Measurements from ENCODE around the gene SNX5. TPM values are rescaled to one million over a fixed set of nuclear protein-coding genes. Genes with fewer than 3 reads are reported as not detected.

SNX5 gene
- total and polyA plus RNA-seq, 5 experiments from 2014 or later, result 38.8 to 68.2 (median 56.9) TPM

DNA sequence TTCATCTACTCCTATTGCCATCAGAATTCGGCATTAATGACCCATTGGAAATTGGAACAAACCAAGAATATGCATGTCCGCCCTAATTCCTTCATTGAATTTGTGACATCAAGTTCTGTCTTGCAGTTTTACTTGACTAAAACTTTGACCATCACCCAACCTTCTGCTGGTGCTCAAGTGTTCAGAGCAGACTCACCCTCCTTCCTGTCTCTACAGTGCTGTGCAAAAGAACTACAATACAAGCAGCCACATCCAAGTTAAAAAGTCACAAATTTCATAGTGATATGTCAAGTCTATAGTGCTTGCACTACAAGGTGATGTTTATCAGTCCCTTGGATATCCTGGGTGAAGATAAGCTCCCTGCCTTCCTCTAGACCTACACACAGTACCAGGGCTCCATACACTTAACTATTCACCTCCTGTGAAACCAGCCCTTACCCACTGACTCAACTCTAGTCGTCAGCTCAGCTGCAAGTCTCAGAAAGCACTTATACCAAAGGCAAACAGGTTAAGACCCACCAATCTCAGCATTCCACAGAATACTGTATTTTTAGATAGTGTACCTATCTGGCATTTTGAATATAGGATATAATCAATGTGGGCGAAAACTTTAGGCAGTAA is 23.6 kb downstream of the SNX5 start:
- ATAC-seq, result no peak
- POLR2A ChIA-PET, result no interaction called here
- no peaks in the 10 kb centered on the region for H3K9me3 Mint-ChIP-seq
- DNase-seq, result no peak
- peak overlapping the region in 4 of 10 donors; percentile 7 to 25 (median 18) for H3K27ac Mint-ChIP-seq
- H3K4me1 Mint-ChIP-seq, result peaks cover 0 to 14% (median 0%) of the 10 kb centered on the region in 4 donors
- H3K27me3 Mint-ChIP-seq, result no peaks in the 10 kb centered on the region
- no peak overlapping the region for H3K4me3 Mint-ChIP-seq
- peaks cover 6 to 94% (median 7%) of the 10 kb centered on the region in 3 donors for H3K36me3 Mint-ChIP-seq

GRCh38 chr20:17943343-17943742 is 25.3 kb downstream of the SNX5 start:
- no peaks in the 10 kb centered on the region for H3K27me3 Mint-ChIP-seq
- POLR2A ChIA-PET, result no interaction called here
- no peak for ATAC-seq
- H3K4me3 Mint-ChIP-seq, result no peak overlapping the region
- no peaks in the 10 kb centered on the region for H3K9me3 Mint-ChIP-seq
- no peak for DNase-seq
- H3K36me3 Mint-ChIP-seq, result peaks cover 0 to 77% (median 6%) of the 10 kb centered on the region in 3 donors
- peaks cover 0 to 29% (median 6%) of the 10 kb centered on the region in 4 donors for H3K4me1 Mint-ChIP-seq
- peak overlapping the region in 3 of 10 donors; percentile 2 to 77 (median 53) for H3K27ac Mint-ChIP-seq

DNA sequence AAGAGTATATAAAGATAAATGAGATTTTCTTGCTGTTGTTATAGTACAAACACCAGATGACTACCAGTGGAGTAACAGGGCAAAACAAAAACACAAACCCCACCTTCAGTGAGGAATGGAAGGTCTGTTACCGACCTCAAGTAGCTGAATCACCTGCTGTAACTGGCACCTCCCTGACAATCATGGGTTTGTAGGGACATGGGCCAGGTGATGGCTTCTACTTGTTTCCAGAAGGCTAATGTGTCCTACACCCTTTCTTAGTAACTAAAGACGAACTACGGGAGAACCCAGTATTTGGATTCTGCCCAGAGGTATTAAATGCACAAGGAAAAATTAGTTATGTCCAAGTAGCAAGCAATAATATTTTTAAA is 26.8 kb downstream of the SNX5 start:
- POLR2A ChIA-PET, result no interaction called here
- Mint-ChIP-seq H3K27me3 (no peaks in the 10 kb centered on the region), H3K4me1 (peaks cover 0 to 30% (median 6%) of the 10 kb centered on the region in 4 donors), H3K36me3 (peaks cover 0 to 62% (median 6%) of the 10 kb centered on the region in 3 donors), H3K4me3 (no peak overlapping the region), H3K27ac (peak overlapping the region in 2 of 10 donors; percentile 1 to 35), H3K9me3 (no peaks in the 10 kb centered on the region)
- ATAC-seq (no peak), DNase-seq (no peak)

GRCh38 chr20:17941087-17941825 is 27.3 kb downstream of the SNX5 start:
- ATAC-seq, result no peak
- POLR2A ChIA-PET, result no interaction called here
- H3K4me3 Mint-ChIP-seq, result no peak overlapping the region
- peak overlapping the region in 2 of 10 donors; percentile 1 to 49 for H3K27ac Mint-ChIP-seq
- peaks cover 0 to 27% (median 6%) of the 10 kb centered on the region in 4 donors for H3K4me1 Mint-ChIP-seq
- peaks cover 0 to 57% (median 6%) of the 10 kb centered on the region in 3 donors for H3K36me3 Mint-ChIP-seq
- no peak for DNase-seq
- H3K9me3 Mint-ChIP-seq, result no peaks in the 10 kb centered on the region
- H3K27me3 Mint-ChIP-seq, result no peaks in the 10 kb centered on the region

DNA sequence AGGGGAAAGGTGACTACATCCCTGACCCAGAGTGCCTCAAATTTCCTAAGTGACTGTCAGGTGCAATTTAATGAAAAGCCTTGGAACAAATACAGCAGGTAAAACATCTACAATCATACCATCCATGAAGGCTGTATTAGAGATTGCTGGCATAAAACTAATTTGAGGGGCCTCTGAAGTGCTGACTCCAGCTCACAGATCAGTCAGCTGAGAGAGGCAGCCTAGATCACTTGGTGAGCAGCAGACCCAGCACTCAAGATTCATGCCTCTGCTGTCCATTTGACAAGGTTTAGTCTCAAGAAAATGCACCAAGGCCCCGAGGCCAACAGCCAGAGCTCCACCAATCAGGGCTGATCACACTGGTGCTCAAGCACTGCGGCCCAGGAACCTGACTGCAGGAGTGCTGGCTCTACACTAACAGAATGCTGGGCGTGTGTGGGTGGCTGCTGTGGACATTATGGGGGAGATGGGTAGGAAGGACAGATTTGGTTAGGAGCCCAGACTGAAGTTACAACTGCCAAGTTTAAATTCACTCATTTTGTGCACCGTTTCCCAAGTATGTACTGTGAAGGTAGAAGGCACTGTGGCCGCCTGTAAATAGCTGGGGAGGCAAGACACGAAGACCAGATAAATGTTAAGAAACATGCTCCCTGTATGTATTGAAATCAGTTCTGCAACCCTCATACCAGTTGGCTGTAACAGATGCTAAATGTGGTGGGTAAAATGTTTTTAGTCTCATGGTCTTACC is 28.2 kb downstream of the SNX5 start:
- ATAC-seq, result no peak
- H3K27ac Mint-ChIP-seq, result peak overlapping the region in 4 of 10 donors; percentile 0 to 81 (median 51)
- DNase-seq, result no peak
- no peaks in the 10 kb centered on the region for H3K9me3 Mint-ChIP-seq
- peaks cover 0 to 48% (median 3%) of the 10 kb centered on the region in 3 donors for H3K36me3 Mint-ChIP-seq
- no peak overlapping the region for H3K4me3 Mint-ChIP-seq
- H3K4me1 Mint-ChIP-seq, result peaks cover 0 to 27% (median 6%) of the 10 kb centered on the region in 4 donors
- POLR2A ChIA-PET, result interaction anchor here (1.0 kb wide), 1 partner anchor 28 kb away, joined by 3 read pairs; no protein-coding TSS in a partner anchor
- H3K27me3 Mint-ChIP-seq, result no peaks in the 10 kb centered on the region

DNA sequence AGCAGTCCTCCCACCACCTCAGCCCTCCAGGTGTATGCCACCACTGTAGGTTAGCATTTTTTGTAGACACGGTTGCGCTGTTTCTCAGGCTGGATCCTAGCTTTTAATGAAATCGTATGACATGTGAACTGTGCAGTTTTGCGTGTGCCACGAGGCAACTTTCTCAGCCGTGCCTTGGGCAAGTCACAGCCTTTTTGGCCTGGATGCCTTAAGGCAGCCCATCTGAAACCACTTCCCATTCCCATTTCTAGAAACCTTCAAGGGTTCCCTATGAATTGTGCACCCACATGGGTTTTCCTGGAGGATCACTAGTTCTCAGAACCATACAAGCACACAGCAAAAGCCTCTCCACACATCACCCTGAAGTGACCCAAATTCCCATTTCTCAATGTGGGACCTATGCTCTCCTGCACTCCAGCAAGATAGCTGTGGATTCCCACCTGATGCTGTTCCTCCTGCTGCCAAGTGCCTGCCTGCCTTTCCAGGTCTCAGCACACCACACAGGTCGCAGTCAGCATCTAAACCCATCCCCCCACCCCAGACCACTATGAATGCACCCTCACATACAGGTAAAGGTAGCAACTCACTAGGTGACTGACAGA is 28.9 kb downstream of the SNX5 start:
- peaks cover 0 to 41% (median 0%) of the 10 kb centered on the region in 3 donors for H3K36me3 Mint-ChIP-seq
- H3K4me3 Mint-ChIP-seq, result no peak overlapping the region
- no peak for DNase-seq
- ATAC-seq, result peak; percentile 16 to 24
- peaks cover 0 to 2% (median 0%) of the 10 kb centered on the region in 5 donors for H3K27me3 Mint-ChIP-seq
- H3K4me1 Mint-ChIP-seq, result peaks cover 0 to 27% (median 6%) of the 10 kb centered on the region in 4 donors
- no peaks in the 10 kb centered on the region for H3K9me3 Mint-ChIP-seq
- POLR2A ChIA-PET, result interaction anchor here (1.0 kb wide), 1 partner anchor 28 kb away, joined by 3 read pairs; no protein-coding TSS in a partner anchor
- peak overlapping the region in 2 of 10 donors; percentile 52 to 74 for H3K27ac Mint-ChIP-seq

GRCh38 chr20:17938871-17939619 is 29.5 kb downstream of the SNX5 start:
- POLR2A ChIA-PET, result no interaction called here
- H3K4me3 Mint-ChIP-seq, result peak overlapping the region in 5 of 10 donors; percentile 14 to 56 (median 39)
- H3K27me3 Mint-ChIP-seq, result peaks cover 0 to 2% (median 0%) of the 10 kb centered on the region in 5 donors
- DNase-seq, result peak; percentile 25 to 67 (median 50)
- ATAC-seq, result peak; percentile 97 to 98
- H3K9me3 Mint-ChIP-seq, result no peaks in the 10 kb centered on the region
- H3K27ac Mint-ChIP-seq, result peak overlapping the region in 1 of 10 donors; percentile 52
- H3K4me1 Mint-ChIP-seq, result peaks cover 0 to 27% (median 6%) of the 10 kb centered on the region in 4 donors
- H3K36me3 Mint-ChIP-seq, result peaks cover 0 to 34% (median 0%) of the 10 kb centered on the region in 3 donors

- H3K4me3 Mint-ChIP-seq, result no peak overlapping the region
- POLR2A ChIA-PET, result no interaction called here
- peaks cover 0 to 18% (median 6%) of the 10 kb centered on the region in 4 donors for H3K4me1 Mint-ChIP-seq
- H3K27me3 Mint-ChIP-seq, result peaks cover 0 to 6% (median 3%) of the 10 kb centered on the region in 5 donors
- DNase-seq (no peak), ATAC-seq (no peak)
- peak overlapping the region in 1 of 10 donors; percentile 19 for H3K27ac Mint-ChIP-seq
- H3K9me3 Mint-ChIP-seq, result no peaks in the 10 kb centered on the region
- H3K36me3 Mint-ChIP-seq, result peaks cover 0 to 15% (median 0%) of the 10 kb centered on the region in 3 donors
Observed at GRCh38 chr20:17936761-17937732, 31.5 kb downstream of the SNX5 start.

DNA sequence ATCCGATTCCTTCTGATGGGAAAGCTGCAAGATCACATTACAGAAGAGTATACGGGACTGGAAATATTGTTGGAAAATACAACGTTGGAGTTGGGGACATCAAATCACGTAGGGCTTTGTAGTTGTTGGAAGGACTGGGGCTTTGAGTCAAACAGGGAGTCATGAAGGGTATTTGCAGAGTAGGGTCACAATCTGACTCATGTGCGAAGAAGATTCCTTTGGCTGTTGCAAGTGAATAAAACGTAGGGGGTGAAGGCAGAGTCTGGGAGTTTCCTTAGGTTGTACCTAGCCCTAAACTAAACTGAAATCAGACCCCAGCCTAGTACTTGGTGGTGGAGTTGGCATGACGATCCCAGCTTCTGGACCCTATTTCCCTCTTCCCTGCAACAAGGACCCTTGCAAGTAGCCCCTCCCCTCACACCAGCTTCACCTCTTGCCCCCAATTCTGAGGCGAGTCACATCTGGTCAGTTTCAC is 32.3 kb downstream of the SNX5 start:
- no peaks in the 10 kb centered on the region for H3K9me3 Mint-ChIP-seq

DNA sequence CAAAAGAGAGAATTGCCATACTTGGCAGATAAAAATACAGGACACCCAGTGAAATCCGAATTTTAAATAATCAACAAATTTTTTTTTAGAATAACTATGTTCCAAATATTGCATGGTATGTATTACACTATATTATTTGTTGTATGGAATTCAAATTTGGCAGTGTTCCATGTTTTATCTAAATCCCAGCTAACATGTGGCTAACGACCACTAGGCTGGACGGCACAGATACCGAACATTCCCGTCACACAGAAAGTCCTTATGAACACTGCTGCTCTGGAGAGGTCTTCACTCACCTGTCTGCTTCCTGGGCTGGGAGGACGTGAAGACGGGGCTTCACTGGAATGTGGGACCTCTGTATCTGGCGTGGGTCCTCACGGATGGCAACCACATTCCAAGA is 32.8 kb downstream of the SNX5 start:
- no peak for DNase-seq
- H3K27me3 Mint-ChIP-seq, result peaks cover 0 to 10% (median 4%) of the 10 kb centered on the region in 5 donors
- H3K27ac Mint-ChIP-seq, result no peak overlapping the region
- peaks cover 0 to 18% (median 6%) of the 10 kb centered on the region in 4 donors for H3K4me1 Mint-ChIP-seq
- POLR2A ChIA-PET, result no interaction called here
- no peak for ATAC-seq
- no peaks in the 10 kb centered on the region for H3K9me3 Mint-ChIP-seq
- peaks cover 0 to 5% (median 4%) of the 10 kb centered on the region in 3 donors for H3K36me3 Mint-ChIP-seq
- no peak overlapping the region for H3K4me3 Mint-ChIP-seq

More for the DNA sequence above, 32.3 kb downstream of the SNX5 start:
- peaks cover 0 to 10% (median 4%) of the 10 kb centered on the region in 5 donors for H3K27me3 Mint-ChIP-seq
- POLR2A ChIA-PET, result no interaction called here
- ATAC-seq (no peak), DNase-seq (no peak)
- peaks cover 0 to 9% (median 2%) of the 10 kb centered on the region in 3 donors for H3K36me3 Mint-ChIP-seq
- H3K4me1 Mint-ChIP-seq, result peaks cover 0 to 18% (median 6%) of the 10 kb centered on the region in 4 donors
- H3K27ac Mint-ChIP-seq, result no peak overlapping the region
- no peak overlapping the region for H3K4me3 Mint-ChIP-seq

DNA sequence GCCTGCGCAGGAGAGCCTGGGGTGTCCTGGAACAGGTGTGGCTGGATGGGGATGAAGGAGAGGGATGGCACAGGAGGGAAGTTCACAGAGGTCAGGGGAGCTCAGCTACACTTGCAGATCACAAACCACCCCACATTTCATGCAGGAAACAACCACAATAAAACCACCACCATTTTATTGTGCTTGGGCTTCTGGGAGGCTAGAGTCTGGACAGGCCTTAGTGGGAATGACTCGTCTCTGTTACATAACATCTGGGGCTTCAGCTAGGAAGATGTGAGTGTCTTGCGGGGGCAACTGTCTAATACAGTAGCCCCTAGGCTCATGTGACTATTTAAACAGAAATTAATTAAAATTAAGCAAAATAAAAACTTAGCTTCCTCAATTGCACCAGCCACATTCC is 33.4 kb downstream of the SNX5 start:
- ATAC-seq, result no peak
- POLR2A ChIA-PET, result no interaction called here
- H3K4me3 Mint-ChIP-seq, result peak overlapping the region in 1 of 10 donors; percentile 3
- H3K4me1 Mint-ChIP-seq, result peaks cover 0 to 18% (median 6%) of the 10 kb centered on the region in 4 donors
- no peaks in the 10 kb centered on the region for H3K9me3 Mint-ChIP-seq
- H3K36me3 Mint-ChIP-seq, result peaks cover 0 to 4% (median 0%) of the 10 kb centered on the region in 3 donors
- peaks cover 0 to 10% (median 4%) of the 10 kb centered on the region in 5 donors for H3K27me3 Mint-ChIP-seq
- H3K27ac Mint-ChIP-seq, result no peak overlapping the region
- DNase-seq, result no peak
